Fibroblast of skin of back (primary cell): ENCODE measurements around the gene ZDHHC1.

Experiments used
- DNase-seq: peaks from one replicate; pipeline ENCODE4 v3.0.0-alpha.2; 2013

ZDHHC1 gene

DNA sequence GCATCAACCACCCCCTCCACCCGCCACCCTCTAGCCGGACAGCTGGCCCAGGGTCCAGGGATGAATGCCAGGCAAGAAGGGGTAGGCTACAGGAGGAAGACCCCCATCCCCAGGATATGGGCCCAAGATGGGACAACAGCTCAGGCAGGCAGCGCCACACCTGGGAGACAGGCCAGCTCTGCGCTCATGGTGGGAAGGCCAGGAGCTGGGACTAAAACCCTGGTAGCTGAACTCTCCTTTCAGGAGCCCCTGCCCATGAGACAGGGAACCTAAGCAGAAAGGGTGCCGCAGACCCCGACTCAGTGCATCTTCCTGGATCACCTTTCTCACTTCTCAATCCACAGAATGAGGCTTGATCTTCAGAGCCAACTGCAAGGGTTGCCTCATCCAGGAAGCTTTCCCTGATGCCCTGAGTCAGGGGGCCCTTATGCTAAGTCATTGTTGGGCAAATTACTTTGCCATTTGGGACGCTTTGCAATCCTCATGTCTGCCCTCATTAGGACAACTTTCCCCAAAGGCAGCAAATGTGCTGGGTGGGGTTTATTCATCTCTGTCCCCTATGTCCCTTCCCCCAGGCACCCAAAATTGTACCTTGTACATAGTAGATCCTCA lies 9.0 kb downstream of the ZDHHC1 start:
- DNase-seq: no peak

DNA sequence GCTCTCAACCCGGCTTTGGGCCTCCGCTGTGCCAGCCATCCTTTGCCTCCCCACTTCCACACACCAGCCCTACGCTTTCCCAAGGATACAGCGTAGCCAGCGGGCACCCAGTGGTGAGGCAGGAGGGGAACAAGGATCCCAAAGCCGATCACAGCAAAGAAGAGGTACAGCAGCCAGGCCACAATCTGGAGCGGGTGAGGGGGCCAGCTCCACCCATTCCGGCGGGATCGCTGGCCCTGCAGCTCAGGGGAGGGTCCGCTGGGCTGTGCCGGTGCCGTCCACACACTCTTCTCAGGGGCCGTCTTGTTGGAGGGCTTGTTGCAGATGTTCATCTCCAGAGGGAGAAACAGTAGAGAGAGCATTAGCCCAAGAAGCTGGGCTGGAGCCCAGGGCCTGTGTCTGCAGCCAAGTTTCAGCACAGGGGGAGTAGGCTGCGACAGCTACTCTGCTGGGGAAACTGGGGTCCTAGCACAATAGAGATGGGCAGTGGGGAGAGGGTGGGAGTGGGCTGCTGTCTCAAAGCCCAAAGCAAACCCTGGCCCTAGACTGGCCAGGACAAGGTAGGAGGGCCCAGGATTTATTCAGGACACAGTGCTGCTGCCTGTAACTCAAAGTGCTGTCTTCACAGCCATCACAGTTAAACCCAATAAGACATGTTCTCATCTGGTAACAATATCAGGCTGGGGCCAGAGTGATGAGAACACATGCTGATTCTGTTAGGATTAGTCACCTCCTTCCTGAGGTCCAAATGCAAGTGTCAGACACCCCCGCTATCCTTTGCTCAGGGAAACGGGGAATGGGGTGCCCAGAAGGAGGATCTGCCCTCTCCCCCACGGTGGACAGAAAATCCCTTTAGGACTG lies 9.9 kb downstream of the ZDHHC1 start:
- peak; percentile 81 for DNase-seq

DNA sequence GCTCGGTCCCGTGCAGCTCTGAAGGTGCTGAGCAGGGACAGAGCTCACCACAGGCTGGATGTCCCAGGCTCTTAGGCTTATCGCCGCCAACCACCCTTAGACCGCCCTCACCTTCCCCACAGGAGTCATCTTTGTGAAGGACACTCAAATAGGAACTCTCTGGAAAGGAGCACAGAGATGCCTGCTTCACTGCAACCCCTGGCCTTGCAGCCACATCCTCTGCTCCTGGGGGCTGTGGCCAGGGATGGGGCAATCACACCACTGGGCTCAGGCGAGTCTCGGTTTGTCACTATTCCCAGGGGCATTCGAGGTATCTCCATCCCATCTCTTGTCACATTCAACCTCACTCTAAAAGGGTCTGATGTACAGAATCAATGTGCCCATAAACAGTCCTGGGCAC lies 10.9 kb downstream of the ZDHHC1 start:
- DNase-seq: no peak

DNA sequence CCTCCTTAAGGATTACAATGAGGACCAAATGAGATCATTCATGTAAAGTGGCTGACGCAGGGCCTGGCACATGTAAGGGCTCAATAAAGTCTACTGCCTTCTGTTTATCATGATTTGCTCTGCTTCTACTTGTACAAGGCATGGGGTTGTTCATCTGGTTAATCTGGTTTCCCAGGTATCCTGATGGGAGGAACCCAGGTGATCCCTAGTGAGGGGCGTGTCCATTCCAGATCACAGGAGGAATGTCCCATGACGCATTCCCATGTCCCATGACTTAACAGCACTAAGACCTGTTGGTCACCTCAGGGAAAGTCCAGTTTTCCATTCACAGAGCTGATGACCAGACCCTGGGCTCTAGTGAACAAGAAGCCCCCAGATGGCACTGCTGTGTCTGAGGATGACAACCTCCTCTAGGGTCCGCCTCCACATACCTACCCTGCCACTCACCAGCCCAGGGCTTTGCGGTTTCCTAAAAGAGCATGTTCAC lies 11.5 kb downstream of the ZDHHC1 start:
- no peak for DNase-seq

DNA sequence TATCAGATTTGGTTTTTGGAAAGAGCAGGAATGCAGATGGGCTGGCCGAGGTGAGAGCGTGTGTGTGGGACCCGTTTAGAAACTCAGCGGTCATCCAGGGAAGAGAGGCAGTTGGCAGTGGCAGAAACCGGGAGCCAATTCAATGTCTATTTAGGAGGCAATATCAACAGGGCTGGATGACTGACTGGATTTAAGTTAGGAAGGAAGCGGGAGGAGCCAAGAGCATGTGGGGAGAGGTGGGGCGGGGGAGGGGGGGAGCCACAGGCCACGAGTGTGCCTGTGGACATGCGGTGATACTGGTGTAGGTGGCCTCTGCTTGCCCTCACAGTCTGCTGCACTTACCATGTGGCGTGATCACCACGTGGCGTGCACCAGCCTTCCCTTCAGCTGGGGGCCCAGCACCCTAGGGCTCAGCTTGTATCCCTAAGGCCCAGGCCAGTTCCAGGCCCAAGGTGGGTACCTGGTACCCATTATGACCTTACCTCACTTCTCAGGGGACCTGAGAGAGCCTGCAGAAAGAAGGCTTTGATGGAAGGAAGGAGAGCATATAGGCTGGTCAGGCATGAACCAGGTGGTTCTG lies 12.2 kb downstream of the ZDHHC1 start:
- no peak for DNase-seq

DNA sequence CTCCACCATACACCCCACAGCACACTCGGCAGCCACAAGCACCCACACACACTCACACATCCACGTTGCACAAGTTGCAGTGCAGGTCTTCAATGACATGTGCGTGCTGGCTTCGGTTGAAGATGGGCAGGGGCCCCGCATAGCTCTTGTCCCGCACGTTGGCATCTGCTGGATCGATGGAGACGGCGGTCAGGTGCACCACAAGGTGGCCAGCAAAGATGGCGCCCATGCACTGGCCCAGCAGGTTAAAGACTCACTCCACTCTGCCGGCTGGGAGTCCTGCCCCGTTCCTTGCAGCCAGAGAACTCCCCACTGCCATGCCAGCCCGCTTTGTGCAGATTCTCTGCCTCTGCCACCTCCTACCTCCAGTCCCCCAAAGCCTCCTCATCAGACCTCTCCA lies 15.4 kb downstream of the ZDHHC1 start:
- DNase-seq: no peak

DNA sequence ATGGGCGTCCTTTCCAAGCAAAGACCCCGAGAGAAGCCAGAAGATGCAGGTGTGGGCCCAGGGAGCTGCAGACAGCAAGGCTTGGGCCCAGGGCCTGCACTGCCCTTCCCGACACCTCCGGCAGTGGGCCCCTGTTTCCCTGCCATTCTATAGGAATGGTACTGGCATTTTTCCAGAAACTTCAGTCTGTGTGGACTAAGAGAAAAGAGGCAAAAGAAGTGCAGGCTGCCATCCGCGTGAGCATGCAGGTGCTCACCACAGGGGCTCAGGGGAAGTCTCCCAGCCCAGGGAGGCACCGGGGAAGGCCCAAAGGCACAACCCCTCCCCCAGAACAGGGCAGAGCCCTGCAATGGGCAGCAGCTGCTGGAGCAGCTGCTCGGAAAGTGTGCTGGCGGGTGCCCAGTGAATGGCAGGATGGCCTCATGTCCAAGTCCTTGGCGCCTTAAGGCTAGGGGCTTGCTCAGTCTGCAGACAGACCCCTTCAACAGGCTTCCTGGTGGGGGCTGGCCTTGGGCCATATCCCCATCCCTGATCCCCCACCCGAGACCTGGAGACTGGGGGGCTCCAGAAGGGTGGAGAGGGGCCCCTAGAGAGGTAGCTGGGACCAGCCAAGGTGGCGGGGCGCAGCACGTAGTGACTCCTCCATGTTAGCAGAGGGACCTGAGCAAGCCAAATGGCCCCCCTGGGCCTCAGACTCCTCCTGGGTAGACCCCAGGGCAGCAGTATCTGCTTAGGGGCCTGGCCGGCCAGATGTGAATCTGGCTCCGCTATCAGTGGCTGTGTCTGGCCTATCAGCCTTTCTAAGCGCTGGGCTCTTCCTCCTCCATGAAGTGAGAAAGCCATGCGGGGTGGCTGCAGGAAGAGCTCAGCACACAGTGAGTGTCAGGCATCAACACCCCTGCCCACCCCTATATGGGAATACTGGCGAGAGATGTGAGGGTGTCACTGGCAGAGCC lies 16.2 kb downstream of the ZDHHC1 start:
- DNase-seq: no peak

DNA sequence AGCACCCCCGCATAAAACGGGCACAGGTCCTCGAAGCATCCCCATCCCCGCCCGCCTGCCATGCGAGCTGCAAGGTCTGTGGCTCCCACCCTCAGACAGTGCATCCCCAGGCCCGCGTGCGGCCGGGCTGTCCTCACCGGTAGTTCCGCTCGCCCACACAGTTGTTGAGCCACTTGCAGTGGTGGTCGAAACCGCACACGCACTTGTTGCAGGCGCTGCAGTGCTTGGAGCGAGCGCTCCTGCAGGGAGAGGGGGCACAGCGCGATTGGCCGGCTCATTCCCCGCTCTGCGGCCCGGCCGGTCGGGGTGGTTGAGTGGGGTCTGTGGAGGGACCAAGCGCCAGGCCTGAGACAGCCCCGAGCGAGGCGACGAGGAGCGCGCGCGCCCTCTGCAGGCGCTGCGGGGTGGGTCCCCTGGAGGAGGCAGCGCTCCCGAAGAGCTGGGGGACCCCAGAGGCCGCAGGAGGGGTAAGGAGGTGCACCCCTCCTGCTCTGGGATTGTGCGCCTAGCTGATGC lies 17.0 kb downstream of the ZDHHC1 start:
- DNase-seq: peak; percentile 18

DNA sequence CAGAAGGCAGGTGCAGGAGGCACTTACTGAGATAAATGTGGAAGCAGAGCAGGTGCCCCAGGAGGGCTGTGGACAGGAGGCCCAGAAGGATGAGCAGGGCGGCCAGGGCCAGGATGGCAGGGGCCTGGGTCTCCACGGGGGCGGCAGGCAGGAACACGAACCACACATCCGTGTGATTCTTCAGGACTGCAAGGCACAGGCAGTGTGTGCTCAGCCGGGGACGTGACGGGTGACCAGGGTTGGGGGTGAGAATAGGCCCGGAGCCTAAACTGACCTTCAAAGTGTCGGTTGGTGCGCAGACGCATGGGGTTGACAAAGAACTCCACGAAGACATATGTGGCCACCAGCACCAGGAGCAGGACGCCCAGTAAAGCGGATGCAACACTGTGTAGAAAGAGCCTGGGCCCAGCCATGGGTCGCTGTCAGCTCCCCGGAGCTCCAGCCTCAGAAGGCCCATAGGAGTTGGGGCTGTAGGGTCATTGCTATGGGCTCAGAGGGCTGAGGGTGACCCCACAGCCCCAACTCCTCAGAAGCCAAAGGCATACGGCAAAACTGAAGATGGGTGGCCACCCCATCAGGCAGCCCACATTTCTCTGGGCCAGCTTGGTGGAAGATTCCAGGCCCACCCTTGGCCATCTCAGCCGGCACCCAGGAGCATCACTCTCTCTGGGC lies 17.6 kb downstream of the ZDHHC1 start:
- no peak for DNase-seq

DNA sequence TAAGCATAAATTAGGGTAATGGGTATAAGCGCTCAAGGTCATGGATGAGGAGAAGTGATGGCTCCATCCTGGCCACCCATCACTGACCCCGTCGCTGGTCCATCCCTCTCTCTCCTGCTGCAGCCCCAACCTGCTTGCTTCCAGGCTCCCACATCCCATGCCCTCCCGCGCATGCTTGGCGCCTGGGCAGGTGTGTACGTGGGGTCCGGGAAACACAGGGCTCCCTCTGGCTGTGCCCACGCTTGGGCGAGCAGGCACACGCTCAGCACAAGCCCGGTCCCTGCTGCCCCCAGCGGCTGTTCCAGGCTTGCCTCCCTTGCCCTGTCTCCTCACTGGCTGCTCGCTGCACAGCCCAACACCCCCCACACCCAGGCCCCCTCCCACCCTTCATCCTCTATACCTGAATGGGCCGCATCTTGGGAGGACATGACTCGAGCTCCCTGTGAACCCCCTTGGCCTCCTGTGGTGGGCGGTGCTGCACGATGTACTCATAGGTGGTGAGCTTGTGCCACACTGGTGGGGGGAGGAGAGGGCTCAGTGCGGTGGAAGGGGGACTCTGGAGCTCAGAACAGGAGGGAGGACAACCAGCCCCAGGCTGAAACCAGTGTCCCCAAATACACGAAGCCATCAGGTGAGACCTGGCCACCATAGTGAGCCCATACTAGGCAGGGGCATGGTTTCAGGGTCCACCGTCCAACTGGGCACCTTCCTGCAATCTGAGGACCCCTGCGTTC lies 18.3 kb downstream of the ZDHHC1 start:
- no peak for DNase-seq

DNA sequence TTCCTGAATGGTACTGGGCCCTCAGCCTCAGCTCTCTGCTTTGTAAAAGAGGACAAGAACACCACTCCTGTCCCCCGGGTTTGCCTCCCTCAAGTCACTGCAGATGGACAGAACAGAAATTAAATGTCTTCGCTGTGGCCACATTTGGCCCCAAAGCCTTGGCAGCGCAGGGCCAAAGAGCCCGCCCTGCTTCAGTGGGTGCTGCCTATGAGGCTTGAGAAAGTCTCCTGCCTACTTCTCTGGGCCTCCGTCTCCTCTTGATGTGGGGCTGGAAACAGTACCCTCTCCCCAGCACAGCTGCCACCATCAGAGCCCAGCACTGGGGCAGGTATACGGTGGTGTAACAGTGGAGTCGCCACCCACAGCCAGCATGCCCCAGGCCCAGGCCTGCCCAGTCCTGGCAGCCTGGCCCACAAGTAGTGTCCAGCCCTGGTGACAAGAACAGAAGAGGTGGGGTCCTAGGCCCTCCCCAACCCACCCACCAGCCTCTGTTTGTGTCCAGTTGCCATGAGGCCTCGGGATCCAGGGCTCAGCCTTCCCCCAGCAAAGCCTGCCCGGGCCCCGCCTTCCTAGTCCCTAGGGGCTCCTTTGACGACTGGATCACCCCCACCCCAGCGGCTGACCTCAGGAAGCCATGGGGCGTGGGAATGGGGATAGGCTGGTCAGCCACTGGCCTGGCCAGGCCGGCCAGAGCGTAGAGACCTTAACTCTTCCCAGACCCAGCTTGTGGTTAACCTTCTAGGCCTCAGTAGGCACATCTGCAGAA lies 19.1 kb downstream of the ZDHHC1 start:
- no peak for DNase-seq

DNA sequence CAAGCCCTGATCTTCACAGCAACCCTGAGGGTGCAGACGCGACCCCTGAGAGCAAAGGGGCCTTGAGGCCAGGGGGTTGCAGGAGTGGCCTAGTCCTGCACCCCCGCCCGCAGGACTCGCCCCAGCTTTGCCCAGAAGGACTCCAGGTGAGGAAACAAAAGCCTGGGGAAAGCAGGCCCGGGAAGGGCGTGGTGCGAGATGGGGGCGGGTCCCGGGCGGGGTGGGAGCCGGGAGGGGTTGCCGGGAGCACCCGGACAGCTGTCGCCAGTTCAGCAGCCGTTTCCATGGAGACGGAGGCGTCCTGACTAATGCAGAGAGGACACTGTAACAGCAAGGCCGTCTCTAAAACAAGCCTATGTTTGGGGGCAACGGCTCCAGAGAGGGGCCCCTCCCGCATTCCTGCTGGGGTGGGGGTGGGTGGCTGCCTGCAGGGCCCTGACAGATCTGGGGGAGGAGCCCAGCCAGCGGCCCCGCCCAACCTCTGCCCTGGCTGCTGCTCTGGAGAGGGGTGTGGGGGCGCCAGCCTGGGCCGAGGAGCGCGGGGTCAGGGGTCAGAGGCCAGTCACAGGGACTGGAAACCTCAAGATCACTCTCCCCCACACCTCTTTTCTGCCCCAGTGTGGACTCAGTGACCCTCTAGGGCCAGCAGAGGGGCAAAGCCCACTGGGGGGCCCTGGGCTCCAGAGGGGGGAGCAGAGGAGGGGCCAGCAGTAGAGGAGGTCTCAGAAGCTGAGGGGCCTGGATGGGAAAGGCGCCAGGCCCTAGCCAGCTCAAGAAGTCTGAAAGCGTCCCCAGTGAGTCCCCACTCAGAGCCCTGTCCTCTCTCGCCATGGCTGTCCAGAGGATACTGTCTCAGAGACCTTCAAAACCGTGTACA lies 19.9 kb downstream of the ZDHHC1 start:
- DNase-seq: peak; percentile 90

DNA sequence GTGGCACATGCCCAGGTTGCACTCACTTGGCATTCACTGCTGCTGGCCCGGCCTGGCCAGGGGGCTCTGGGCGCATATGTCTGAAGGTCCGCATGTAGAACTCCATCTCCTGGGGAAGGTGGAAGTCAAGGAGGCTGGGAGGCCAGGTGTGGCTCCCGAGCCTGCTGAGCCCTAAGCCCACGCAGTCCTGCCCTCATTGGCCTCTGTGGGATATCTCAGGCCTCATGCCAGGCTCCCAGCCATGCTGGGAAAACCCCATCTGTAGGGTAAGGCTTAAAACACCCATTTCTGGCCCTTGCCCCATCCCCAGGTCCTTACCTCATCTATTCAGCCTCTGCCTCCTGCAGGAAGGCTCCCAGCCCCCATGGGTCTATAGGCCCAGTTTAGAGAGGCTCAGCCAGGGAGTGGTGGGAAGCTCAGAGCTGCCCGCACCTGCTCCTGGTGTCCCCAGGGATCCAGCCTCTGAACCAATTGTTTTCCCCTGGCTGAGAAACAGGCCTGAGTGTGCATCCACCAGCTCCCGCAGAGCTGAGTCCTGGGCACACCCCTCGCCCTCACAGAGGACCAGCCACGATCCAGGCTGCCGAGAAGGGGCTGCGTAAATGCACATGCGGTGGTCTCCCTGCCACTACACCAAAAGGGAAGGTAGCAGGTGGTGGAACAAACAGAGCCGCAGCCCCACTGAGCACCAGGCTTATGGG lies 20.7 kb downstream of the ZDHHC1 start:
- DNase-seq: no peak

DNA sequence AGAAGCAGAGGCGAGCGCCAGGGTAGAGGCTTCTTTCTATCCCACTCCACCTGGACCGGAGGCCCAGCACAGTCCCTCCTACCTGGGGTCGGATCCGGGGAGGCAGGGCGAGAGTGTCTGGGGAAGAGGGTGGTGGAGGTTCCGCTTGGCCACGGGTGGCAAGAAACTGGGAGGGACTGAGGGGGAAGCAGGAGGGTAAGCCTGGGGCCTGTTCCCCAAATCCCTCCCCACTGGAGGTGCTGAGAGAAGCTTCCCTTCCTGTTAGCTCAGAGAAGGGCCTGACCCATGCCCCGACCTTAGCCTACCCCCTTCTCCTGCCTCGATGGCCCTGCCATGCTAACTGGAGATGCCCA lies 21.2 kb downstream of the ZDHHC1 start:
- DNase-seq: no peak

DNA sequence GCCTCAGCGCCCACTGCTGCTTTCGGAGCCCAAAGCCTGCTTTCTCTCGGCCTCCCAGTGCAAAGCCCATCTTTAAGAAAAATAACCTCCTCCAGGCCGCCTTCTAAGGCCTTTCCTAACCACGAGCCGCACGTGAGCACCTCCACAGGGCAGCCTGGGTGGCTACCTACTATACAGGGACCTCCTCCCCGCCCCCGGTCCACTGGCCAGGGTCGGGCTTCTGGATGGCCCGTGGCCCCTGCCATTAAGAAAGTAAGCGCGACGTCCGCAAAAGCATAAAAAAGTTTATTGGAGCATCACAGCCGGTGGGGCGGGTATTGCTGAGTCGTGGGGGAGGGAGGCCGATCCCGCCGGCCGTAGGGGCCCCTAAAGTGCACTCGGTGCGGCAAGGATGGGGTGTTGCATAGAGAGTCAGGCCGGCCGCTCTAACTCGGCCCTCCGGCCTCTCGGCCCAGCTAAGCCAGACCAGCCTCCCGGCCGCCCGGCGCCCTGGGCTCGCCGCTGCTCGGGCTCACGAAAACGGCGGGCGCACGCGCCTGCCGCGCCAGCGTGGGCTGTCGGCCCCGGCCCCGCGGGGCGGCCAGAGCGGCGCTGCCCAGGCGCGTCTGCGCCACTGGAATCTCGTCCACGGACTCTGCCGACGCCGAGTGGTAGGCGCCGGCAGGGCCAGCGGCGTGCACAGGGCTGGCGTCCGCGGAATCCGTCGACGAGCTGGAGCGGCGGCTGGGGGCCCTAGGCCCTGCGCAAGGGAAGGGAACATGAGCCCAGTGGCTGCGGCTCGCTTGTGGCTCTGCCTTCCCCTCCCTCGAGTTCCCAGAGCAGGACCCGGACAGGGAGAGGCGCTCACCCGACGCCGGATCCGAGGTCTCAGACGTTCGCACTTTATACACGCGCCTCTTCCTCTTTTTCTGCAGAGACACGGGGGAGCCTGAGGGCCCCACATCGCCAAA lies 21.8 kb downstream of the ZDHHC1 start:
- no peak for DNase-seq

DNA sequence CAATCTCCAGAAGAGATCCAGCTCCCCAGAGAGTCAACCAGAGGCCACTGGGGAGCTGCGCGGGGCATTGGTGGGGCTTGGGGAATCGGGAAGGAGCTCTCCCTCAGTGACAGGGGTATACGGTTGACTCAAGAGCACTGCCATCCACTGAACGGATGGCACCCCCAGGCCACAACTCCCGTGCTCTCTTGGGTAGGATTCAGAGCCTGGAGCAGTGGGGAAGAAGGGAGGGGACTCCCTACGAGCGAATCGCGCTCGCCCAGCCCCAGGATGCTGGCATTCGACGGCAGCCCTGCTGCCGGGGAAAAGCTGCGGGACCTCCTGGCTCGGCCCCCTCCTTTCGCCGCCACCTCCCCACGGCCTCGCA lies 22.5 kb downstream of the ZDHHC1 start:
- DNase-seq: no peak

DNA sequence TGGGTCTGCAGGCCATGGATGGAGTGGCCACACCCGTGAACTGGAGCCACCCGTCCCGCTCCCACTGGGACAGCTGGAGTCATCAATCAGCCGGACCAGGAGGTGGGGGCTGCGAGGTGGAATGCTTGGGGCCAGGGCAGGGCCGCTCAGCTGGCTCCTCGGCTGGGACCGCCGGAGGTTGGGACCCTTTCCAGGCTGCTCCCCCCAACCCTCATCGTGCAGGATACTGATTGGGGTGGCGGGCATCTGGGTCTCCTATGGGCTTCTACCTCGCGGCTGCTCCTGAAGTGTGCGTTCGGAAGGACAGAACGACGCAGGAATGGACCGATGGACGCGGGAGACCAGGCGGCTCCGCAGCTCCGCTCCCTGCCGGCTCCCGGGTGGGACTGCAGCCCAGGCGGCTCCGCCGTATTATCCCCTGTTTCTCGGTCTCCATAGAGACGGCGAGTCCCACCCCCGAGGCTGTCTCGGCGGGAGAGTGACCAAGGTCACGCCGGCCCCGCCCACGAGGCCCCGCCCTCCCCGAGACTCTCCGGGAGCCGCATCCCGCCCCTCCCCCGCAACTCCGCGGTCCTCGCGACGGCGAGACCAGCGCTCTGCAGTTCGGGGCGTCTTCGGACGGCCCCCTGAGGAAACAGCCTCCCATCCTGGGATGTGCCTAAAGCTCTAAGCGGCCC lies 23.0 kb downstream of the ZDHHC1 start, which contains the start of gene TPPP3:
Gene TPPP3, minus strand, starts transcription at position 388 of the 677 bp plus-strand sequence. CDS start 2,387 bp downstream, outside the sequence.
- DNase-seq: peak; percentile 79
